GM19238 (cell line): ENCODE data around the gene PLK3.

Source experiments
- DNase-seq: peaks from one replicate; pipeline ENCODE4 v3.0.0; 2011; ENCODE audit warnings: low spot score; ENCODE audit not compliant: insufficient read length

The PLK3 gene

DNA sequence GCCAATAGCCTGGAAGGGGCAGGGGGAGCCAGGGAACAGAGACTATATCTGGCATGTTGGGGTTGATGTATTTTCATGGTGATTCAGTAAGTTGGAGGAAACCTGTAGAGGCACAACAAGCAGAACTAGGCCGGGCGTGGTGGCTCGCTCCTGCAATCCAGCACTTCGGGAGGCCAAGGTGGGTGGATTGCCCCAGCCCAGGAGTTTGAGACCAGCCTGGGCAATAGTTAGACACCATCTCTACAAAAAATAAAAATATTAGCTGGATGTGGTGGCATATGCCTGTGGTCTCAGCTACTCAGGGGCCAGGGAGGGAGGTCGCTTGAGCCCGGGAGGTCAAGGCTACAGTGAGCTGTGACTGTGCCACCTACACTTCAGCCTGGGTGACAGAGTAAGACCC, 53.0 kb downstream of the PLK3 start:
- no peak for DNase-seq

GRCh38 chr1:44854970-44855369, 54.8 kb downstream of the PLK3 start:
- DNase-seq: no peak
